IMR-90 (cell line): ENCODE data around the gene FAF2. TPM values are rescaled to one million over a fixed set of nuclear protein-coding genes. Genes with fewer than 3 reads are reported as not detected.

ENCODE experiments used
- ATAC-seq: fragments of 200-7000 bp; cut with Tn5 transposase; 2 replicates; pipeline ENCODE4 v1.9.1; 2020; ENCODE audit warnings: low read depth, mild to moderate bottlenecking, moderate library complexity
- BruUV-seq: library from RNA; stranded (reverse); fragments of 400-500 nt; replicated peaks from 2 replicates; lab custom pipeline; 2021; lab: Mats Ljungman, UMichigan
- CTCF ChIA-PET: fragments of 300-600 bp; formaldehyde crosslinking; extraction: SDS; loops from one replicate; lab custom pipeline; 2021; ENCODE audit warnings: antibody characterized with exemption; lab: Yijun Ruan, JAX
- POLR2A ChIA-PET: fragments of 300-600 bp; sonication (Branson Sonifier 250); formaldehyde crosslinking; loops from one replicate; lab custom pipeline; 2022; ENCODE audit warnings: antibody characterized with exemption; ENCODE audit not compliant: unreplicated experiment; lab: Charles Lee
- DNase-seq: peaks from one replicate; pipeline ENCODE4 v3.0.0; 2013
- H2AFZ ChIP-seq: replicated peaks from 2 replicates; pipeline ENCODE3; 2013; ENCODE audit warnings: low read length, mild to moderate bottlenecking; ENCODE audit not compliant: poor library complexity
- H2AK5ac ChIP-seq: 2 replicates; pipeline ENCODE4 v1.6.1; 2013; ENCODE audit warnings: low read depth, low read length, inconsistent platforms
- H2AK9ac ChIP-seq: replicated peaks from 2 replicates; pipeline ENCODE3; 2013; ENCODE audit warnings: mild to moderate bottlenecking, low read depth, low read length, moderate library complexity; ENCODE audit not compliant: poor library complexity
- H2BK120ac ChIP-seq: 2 replicates; pipeline ENCODE4 v1.6.1; 2013; ENCODE audit warnings: low read depth, low read length, inconsistent platforms
- H2BK15ac ChIP-seq: 3 replicates; pipeline ENCODE4 v1.6.1; 2013; ENCODE audit warnings: low read depth, low read length, inconsistent platforms
- H2BK20ac ChIP-seq: 2 replicates; pipeline ENCODE4 v1.6.1; 2013; ENCODE audit warnings: low read depth, mild to moderate bottlenecking, inconsistent platforms, low read length, moderate library complexity
- H2BK5ac ChIP-seq: 2 replicates; pipeline ENCODE4 v1.6.1; 2013; ENCODE audit warnings: mild to moderate bottlenecking, low read depth, low read length, inconsistent platforms; ENCODE audit not compliant: poor library complexity, severe bottlenecking
- H3K14ac ChIP-seq: replicated peaks from 2 replicates; pipeline ENCODE4 v1.6.1; 2013; ENCODE audit warnings: low read depth, low read length, inconsistent platforms
- H3K18ac ChIP-seq: 2 replicates; pipeline ENCODE4 v1.6.1; 2013; ENCODE audit warnings: low read depth, low read length, control low read depth
- H3K23ac ChIP-seq: 2 replicates; pipeline ENCODE4 v1.6.1; 2013; ENCODE audit warnings: low read depth, low read length, inconsistent platforms
- H3K27ac ChIP-seq: 2 replicates; pipeline ENCODE4 v1.5.1; 2013; ENCODE audit warnings: mild to moderate bottlenecking, control low read depth, low read length; ENCODE audit not compliant: insufficient read depth
- H3K27me3 ChIP-seq: 2 replicates; pipeline ENCODE4 v1.6.1; 2013; ENCODE audit warnings: low read length; ENCODE audit not compliant: control insufficient read depth, insufficient read depth
- H3K36me3 ChIP-seq: 2 replicates; pipeline ENCODE4 v1.6.1; 2013; ENCODE audit warnings: low read length, mixed read lengths; ENCODE audit not compliant: control insufficient read depth, insufficient read depth
- H3K4ac ChIP-seq: 2 replicates; pipeline ENCODE4 v1.6.1; 2013; ENCODE audit warnings: low read depth, low read length, inconsistent platforms
- H3K4me1 ChIP-seq: 2 replicates; pipeline ENCODE4 v1.6.1; 2013; ENCODE audit warnings: low read length, mixed read lengths; ENCODE audit not compliant: control insufficient read depth, insufficient read depth
- H3K4me2 ChIP-seq: 2 replicates; pipeline ENCODE4 v1.6.1; 2013; ENCODE audit warnings: low read depth, mild to moderate bottlenecking, control low read depth, low read length, moderate library complexity
- H3K4me3 ChIP-seq: 2 replicates; pipeline ENCODE4 v1.5.1; 2013; ENCODE audit warnings: low read depth, mild to moderate bottlenecking, control low read depth, low read length, moderate library complexity; ENCODE audit not compliant: insufficient read depth
- H3K56ac ChIP-seq: 2 replicates; pipeline ENCODE4 v1.6.1; 2013; ENCODE audit warnings: low read length, inconsistent platforms; ENCODE audit not compliant: insufficient read depth; ENCODE audit errors: extremely low read depth
- H3K79me1 ChIP-seq, 2 experiments: 2 replicates each; pipeline ENCODE4 v1.6.1; 2013; ENCODE audit warnings: low read length in 2 of 2, inconsistent platforms in 1 of 2, low read depth in 1 of 2
- H3K9ac ChIP-seq: 2 replicates; pipeline ENCODE4 v1.6.1; 2013; ENCODE audit warnings: low read depth, low read length, control low read depth
- H3K9me1 ChIP-seq: 2 replicates; pipeline ENCODE4 v1.6.1; 2013; ENCODE audit warnings: low read length, inconsistent platforms; ENCODE audit not compliant: insufficient read depth
- H3K9me3 ChIP-seq: 2 replicates; pipeline ENCODE4 v1.6.1; 2013; ENCODE audit warnings: low read length; ENCODE audit not compliant: control insufficient read depth, insufficient read depth
- H4K20me1 ChIP-seq: 2 replicates; pipeline ENCODE4 v1.6.1; 2013; ENCODE audit warnings: low read length, inconsistent platforms; ENCODE audit not compliant: insufficient read depth
- H4K5ac ChIP-seq: 2 replicates; pipeline ENCODE4 v1.6.1; 2013; ENCODE audit warnings: mild to moderate bottlenecking, low read depth, low read length, control low read depth
- H4K8ac ChIP-seq, 2 experiments: 2 replicates each; pipeline ENCODE4 v1.6.1; 2013; ENCODE audit warnings: low read depth in 2 of 2, low read length in 2 of 2, control low read depth in 1 of 2, inconsistent platforms in 1 of 2
- H4K91ac ChIP-seq: 2 replicates; pipeline ENCODE4 v1.6.1; 2013; ENCODE audit warnings: low read depth, low read length, inconsistent platforms; ENCODE audit not compliant: insufficient read depth
- NFE2L2 ChIP-seq: fragments of 150-350 bp; IDR thresholded peaks from 2 replicates; pipeline ENCODE4 v1.6.1; 2016; ENCODE audit warnings: low read depth, mild to moderate bottlenecking, low read length
- RCOR1 ChIP-seq: IDR thresholded peaks from 2 replicates; pipeline ENCODE4 v1.6.1; 2012; ENCODE audit warnings: mild to moderate bottlenecking, low read length, improper control_type of control experiment; ENCODE audit not compliant: insufficient replicate concordance
- WGBS, 2 experiments: methylation state at CpG; one replicate each; pipeline versions ENCODE4 v1.1.5 to v1.1.7; 2013; ENCODE audit warnings: missing lambda C conversion rate in 2 of 2; ENCODE audit not compliant: insufficient read length in 1 of 2; ENCODE audit errors: extremely low coverage in 2 of 2; 5-methylcytosine and 5-hydroxymethylcytosine counted together
- dilution Hi-C: fragments of 300-500 bp; cut with HindIII; formaldehyde crosslinking; loops from one replicate; pipeline ENCODE4 v1.14.3; 2018; ENCODE audit warnings: low sequenced_read_pairs; ENCODE audit not compliant: unreplicated experiment
- in situ Hi-C: fragments of 300-500 bp; cut with MboI; formaldehyde crosslinking; loops from 3 replicates; pipeline ENCODE4 v1.14.3; 2019; ENCODE audit warnings: low sequenced_read_pairs, inconsistent platforms, mixed read lengths
- intact Hi-C: fragments of 100-400 bp; cut with micrococcal nuclease; formaldehyde crosslinking; loops from 2 replicates; pipeline ENCODE4 v1.10.0; 2022
- polyA plus RNA-seq, 3 experiments: library from polyadenylated mRNA; depleted of rRNA; stranded (reverse); fragments of >200 nt; gene quantifications; 2 replicates each; pipeline ENCODE4 v1.2.3, GENCODE V29; 2012; ENCODE audit warnings: low replicate concordance in 1 of 3
- total RNA-seq: library from RNA; depleted of rRNA; stranded (reverse); fragments of >200 nt; gene quantifications from 2 replicates; pipeline ENCODE4 v1.2.3, GENCODE V29; 2012

FAF2 gene
- total and polyA plus RNA-seq, 2 of the 4 experiments (the other 2 are of a cell fraction): 32.9 to 47.0 TPM

DNA sequence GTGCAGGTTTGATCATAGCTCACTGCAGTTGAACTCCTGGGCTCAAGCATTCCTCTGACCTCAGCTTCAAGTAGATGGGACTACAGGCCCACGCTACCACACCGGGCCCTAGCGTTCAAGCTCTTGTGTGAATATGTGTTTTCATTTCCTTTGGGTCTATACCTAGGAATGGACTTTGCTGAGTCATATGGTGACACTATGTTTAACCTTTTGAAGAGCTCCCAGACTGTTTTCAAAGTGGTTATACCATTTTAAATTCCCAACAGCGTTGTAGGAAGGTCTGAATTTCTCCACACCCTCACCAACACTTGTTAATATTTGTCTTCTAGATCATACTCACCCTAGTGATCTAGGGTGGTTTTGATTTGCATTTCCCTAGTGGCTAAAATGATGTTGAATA is 33.5 kb downstream of the FAF2 start:
- H3K23ac ChIP-seq: no peak overlapping the region
- H2BK5ac ChIP-seq: no peak overlapping the region
- no peak overlapping the region for H4K5ac ChIP-seq
- H3K27ac ChIP-seq: no peak overlapping the region
- H4K91ac ChIP-seq: no peak overlapping the region
- in situ Hi-C loops: no loop called here
- POLR2A ChIA-PET: no interaction called here
- no peaks in the 10 kb centered on the region for H3K4me1 ChIP-seq
- no peak overlapping the region for H2AK9ac ChIP-seq
- no peak overlapping the region for H4K8ac ChIP-seq
- no peak overlapping the region; the same call in 1 of the 2 replicates for H3K4ac ChIP-seq
- CTCF ChIA-PET: interaction anchor here (0.9 to 1.4 kb wide), 2 partner anchors 9 to 34 kb away, joined by 3 to 4 read pairs; no protein-coding TSS in a partner anchor
- H3K79me1 ChIP-seq: peaks cover 35 to 73% of the 10 kb centered on the region in 2 experiments
- no peak overlapping the region for H2BK120ac ChIP-seq
- no peak; the same call in 1 of the 2 replicates for ATAC-seq
- H3K56ac ChIP-seq: no peak overlapping the region
- TF ChIP-seq RCOR1 (no peak), NFE2L2 (peak; percentile 44; the same call in 1 of the 2 replicates)
- H3K4me2 ChIP-seq: no peak overlapping the region
- no peaks in the 10 kb centered on the region for H3K27me3 ChIP-seq
- H3K36me3 ChIP-seq: peaks cover 27% of the 10 kb centered on the region
- H2AK5ac ChIP-seq: no peak overlapping the region; the same call in 1 of the 2 replicates
- H3K9me3 ChIP-seq: no peaks in the 10 kb centered on the region
- dilution Hi-C loops: no loop called here
- no CpG with 5 or more reads among the region's 4 CpGs for WGBS, 2 experiments
- H3K9ac ChIP-seq: no peak overlapping the region
- H3K18ac ChIP-seq: no peak overlapping the region
- BruUV-seq: no TSS peak
- intact Hi-C loops: no loop called here
- DNase-seq: peak; percentile 24
- H2BK15ac ChIP-seq: no peak overlapping the region
- H2AFZ ChIP-seq: no peak overlapping the region
- H3K14ac ChIP-seq: no peak overlapping the region
- H3K9me1 ChIP-seq: peaks cover 6% of the 10 kb centered on the region
- no peak overlapping the region for H2BK20ac ChIP-seq
- H3K4me3 ChIP-seq: no peak overlapping the region
- H4K20me1 ChIP-seq: peaks cover 9% of the 10 kb centered on the region; the same call in 1 of the 2 replicates
